Activated CD4-positive, alpha-beta T cell treated with anti-CD3 and anti-CD28 coated beads for 4 hours (primary cell): ENCODE results near the gene IL3RA.
"Not testable (repeated sequence)": the region's sequence is repeated elsewhere in the genome, so short reads cannot be mapped to it uniquely, and the experiment has no call there.

Experiments
- DNase-seq, 2 donors: peaks; one replicate each; pipeline ENCODE4 v3.0.0-alpha.2; 2020

The IL3RA gene

DNA sequence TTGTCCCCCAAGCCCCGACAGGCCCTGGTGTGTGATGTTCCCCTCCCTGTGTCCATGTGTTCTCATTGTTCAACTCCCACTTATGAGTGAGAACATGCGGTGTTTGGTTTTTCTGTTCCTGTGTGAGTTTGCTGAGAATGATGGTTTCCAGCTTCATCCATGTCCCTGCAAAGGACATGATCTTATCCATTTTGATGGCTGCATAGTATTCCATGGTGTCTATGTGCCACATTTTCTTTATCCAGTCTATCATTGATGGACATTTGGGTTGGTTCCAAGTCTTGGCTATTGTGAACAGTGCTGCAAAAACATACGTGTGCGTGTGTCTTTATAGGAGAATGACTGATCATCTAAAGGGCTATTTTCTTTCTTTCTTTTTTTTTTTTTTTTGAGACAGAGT, 4.2 kb upstream of the IL3RA start:
- DNase-seq, result not testable (repeated sequence)

DNA sequence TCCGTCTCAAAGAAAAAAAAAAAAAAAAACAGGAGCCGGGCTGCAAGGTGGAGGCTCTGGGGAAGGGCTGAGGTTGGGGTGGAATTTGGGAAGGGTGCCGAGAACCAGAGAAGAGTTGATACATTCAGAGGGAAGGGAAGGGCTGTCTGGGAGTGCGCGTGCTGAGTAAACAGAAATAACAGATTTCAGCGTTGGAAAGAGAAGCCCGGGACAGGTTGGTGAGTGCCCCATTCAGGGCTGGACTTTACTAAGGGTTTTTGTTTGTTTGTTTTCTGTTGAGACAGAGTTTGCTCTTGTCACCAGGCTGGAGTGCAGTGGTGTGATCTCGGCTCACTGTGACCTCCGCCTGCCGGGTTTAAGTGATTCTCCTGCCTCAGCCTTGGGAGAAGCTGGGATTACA, 1.7 kb upstream of the IL3RA start:
- no peak for DNase-seq

GRCh38 chrX:1336948-1337779, 579 bp downstream of the IL3RA start:
- DNase-seq, result no peak

- DNase-seq, result no peak
Measured at GRCh38 chrX:1341545-1342184, 5.1 kb downstream of the IL3RA start.

- DNase-seq, result not testable (repeated sequence)
Measured at GRCh38 chrX:1349606-1350005, 13.0 kb downstream of the IL3RA start.

- DNase-seq, result no peak
Measured at GRCh38 chrX:1351981-1352714, 15.6 kb downstream of the IL3RA start.

GRCh38 chrX:1354036-1355019, 17.7 kb downstream of the IL3RA start:
- DNase-seq, result no peak

DNA sequence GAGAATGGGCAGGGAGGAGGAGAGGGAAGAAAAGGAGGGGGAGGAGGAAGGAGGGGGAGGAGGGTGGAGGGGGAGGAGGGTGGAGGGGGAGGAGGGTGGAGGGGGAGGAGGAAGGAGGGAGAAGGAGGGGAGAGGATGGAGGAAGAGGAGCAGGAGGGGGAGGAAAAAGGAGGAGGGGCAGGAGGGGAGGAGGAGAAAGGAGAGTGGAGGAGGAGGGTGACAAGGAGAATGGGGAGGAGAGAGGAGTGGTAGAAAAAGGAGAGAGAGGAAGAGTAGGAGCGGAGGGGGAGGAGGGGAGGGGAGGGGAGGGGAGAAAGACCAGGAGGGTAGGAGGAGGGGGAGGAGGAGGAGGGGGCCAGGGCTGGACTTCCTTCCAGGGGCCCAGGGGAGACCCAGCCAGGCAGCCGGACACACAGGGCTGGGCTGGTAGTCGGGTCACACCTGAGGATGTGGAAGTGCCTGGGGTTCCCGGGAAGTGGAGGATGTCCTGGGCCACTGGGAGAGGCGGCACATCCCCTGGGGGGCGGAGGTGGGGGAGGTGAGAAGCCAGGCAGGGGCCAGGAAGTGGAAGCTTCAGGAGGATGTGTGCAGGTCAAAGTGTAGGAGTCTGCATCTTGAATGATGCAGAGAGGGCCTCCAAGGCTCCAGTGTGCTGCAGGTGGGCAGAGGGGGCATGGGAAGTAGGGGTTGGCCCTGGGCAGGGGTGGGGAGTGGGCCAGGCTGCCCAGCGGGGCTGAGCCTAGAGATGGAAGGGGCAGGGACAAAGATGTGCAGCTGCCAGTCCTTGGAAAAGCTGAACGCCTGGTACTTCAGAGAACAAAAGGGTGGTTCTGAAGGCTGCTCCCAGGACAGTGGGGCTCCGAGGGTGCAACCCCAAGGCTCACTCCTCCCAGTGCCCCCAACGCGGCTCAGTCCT, 18.8 kb downstream of the IL3RA start:
- DNase-seq, result no peak

DNA sequence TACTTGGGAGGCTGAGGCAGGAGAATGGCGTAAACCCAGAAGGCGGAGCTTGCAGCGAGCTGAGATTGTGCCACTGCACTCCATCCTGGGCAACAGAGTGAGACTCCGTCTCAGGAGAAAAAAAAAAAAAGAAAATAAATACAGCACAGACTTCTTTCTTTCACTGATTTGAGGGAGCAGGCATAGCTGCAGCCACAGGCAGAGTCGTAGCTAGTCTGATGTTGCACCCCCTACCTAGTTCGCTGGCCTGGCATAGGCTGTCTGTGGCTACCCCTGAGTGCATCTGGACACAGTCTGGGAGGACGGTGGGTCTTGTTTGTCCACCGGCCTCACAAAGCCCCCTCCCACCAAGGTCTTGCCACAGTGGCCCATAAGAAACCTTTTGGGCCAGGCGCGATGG, 21.4 kb downstream of the IL3RA start:
- DNase-seq, result no peak

DNA sequence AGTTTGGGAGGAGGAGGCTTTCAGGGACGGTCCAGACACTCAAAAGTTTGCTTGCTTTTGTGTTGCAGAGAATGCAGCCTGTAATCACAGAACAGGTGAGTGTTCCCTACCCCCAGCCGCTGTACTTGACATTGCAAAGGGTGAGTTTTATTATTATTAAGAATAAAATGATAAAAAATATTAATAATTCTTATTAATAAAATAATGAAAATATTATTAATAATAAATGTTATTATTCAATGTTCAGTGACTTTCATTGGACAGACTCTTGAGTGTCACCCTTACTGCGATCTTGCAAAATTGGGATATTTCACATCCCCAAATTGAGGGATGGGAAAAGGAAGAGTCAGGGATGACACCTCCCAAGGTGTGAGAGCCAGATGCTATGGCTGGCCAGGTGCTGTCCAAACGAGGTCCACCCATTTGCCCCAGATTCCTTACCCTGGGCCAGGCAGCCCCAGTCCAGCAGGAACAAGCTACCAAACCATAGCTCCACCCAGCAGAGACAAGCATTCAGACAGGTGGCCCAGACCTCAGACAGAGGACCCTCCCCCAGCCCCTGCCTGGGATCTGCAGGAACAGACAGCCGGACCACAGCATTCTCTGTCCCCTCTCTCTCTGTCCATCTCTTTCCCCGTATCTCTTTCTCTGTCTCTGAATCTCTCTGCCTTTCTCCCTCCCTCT, 22.4 kb downstream of the IL3RA start:
- DNase-seq, result no peak

GRCh38 chrX:1359477-1359873, 22.9 kb downstream of the IL3RA start:
- no peak for DNase-seq

GRCh38 chrX:1360171-1360570, 23.6 kb downstream of the IL3RA start:
- no peak for DNase-seq

GRCh38 chrX:1361275-1361674, 24.7 kb downstream of the IL3RA start:
- no peak for DNase-seq

- no peak for DNase-seq
Measured at GRCh38 chrX:1361910-1362309, 25.3 kb downstream of the IL3RA start.

GRCh38 chrX:1366363-1366762, 29.8 kb downstream of the IL3RA start:
- not testable (repeated sequence) for DNase-seq

GRCh38 chrX:1368385-1368698, 31.8 kb downstream of the IL3RA start:
- DNase-seq, result no peak

GRCh38 chrX:1378306-1378759, 41.7 kb downstream of the IL3RA start:
- DNase-seq, result no peak

DNA sequence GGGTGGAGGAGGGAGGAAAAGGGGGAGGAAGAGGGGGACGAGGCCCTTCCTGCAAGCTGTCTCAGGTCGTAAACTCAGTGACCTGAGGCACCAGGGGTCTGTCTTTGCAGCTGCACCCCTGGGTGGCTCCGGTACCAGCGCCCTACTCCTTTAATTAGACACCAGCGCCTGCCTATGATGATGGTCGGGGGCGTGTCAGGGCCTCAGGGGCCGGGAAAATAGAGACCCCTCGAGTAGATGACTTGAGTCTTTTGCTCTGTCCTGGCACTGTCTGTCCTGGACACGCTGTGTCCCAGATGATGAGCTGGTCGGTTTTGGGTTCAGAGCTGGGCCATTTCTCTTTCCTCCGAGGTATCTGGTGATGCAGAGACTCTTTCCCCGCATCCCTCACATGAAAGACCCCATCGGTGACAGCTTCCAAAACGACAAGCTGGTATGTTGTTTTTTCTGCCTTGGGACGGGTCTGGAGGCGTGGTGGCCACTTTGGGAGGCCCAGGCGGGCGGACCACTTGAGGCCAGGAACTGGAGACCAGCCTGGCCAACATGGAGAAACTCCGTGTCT, 44.2 kb downstream of the IL3RA start:
- no peak for DNase-seq

DNA sequence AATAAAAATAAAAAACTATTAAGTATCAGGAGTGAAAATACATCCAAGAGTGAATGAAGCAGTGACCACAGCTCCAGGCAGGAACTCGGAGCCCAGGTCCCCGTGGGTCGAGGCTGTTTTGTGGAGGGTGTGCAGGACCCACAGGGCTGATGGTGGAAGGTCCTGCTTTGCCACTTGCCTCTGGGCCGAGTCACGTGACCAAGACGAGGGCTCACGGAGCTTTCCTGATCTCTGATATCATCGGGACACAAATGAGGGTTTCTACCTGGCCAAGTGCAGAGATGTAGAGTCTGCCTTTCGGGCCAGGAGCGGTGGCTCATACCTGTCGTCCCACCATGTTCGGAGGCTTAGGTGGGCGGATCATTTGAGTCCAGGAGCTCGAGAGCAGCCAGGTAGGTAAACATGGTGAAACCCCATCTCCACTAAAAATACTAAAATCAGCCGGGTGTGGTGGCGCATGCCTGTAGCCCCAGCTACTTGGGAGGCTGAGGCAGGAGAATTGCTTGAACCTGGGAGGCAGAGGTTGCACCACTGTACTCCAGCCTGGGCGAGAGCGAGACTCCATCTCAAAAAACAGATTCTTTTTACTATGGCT, 48.2 kb downstream of the IL3RA start:
- DNase-seq, result no peak
